HepG2 (cell line): ENCODE data around the gene HECTD1. TPM values are rescaled to one million over a fixed set of nuclear protein-coding genes. Genes with fewer than 3 reads are reported as not detected.

Source experiments
- ADNP ChIP-seq: sonication (generic); formaldehyde crosslinking; IDR thresholded peaks from 2 replicates; pipeline ENCODE4 v1.4.0; 2020; ENCODE audit warnings: missing genetic modification reagents
- FOSL1 ChIP-seq: sonication (generic); formaldehyde crosslinking; IDR thresholded peaks from 2 replicates; pipeline ENCODE4 v1.9.0; 2021; ENCODE audit warnings: missing genetic modification reagents, borderline replicate concordance
- GATAD2A ChIP-seq: IDR thresholded peaks from 2 replicates; pipeline ENCODE4 v1.6.1; 2016
- HNF1A ChIP-seq, 2 experiments: sonication (generic) in 1 of 2; formaldehyde crosslinking in 1 of 2; IDR thresholded peaks; 2 replicates each; pipeline versions ENCODE4 v1.4.0 to v1.6.1; 2016 to 2020; ENCODE audit warnings: borderline replicate concordance in 1 of 2, low read depth in 1 of 2, mild to moderate bottlenecking in 1 of 2, missing genetic modification reagents in 1 of 2
- NR2F1 ChIP-seq, 2 experiments: fragments of 450-650 bp in 1 of 2; formaldehyde crosslinking in 1 of 2; IDR thresholded peaks; 2 replicates each; pipeline versions ENCODE4 v1.5.0 to v1.6.1; 2016 to 2020; ENCODE audit warnings: mild to moderate bottlenecking in 1 of 2, missing compliant biosample characterization in 1 of 2, missing genetic modification reagents in 1 of 2, moderate library complexity in 1 of 2
- PRDM4 ChIP-seq: sonication (generic); formaldehyde crosslinking; IDR thresholded peaks from 2 replicates; pipeline ENCODE4 v1.9.0; 2021; ENCODE audit warnings: missing genetic modification reagents, borderline replicate concordance
- SP4 ChIP-seq: sonication (generic); formaldehyde crosslinking; IDR thresholded peaks from 2 replicates; pipeline ENCODE4 v1.8.1; 2023; ENCODE audit warnings: mild to moderate bottlenecking, missing genetic modification reagents
- ZNF354B ChIP-seq: sonication (generic); formaldehyde crosslinking; IDR thresholded peaks from 2 replicates; pipeline ENCODE4 v1.8.0; 2022; ENCODE audit warnings: mild to moderate bottlenecking, missing genetic modification reagents
- polyA plus RNA-seq, 8 experiments: library from polyadenylated mRNA; depleted of rRNA in 3 of 8; stranded (reverse) in 7 of 8; unstranded in 1 of 8; fragments of >200 nt; fragmentation: Illumina TruSeq in 4 of 8; extraction: Trizol in 4 of 8; gene quantifications; 2 replicates each; pipeline versions ENCODE4 v1.2.1 to v1.2.3, GENCODE V29; 2011 to 2016; ENCODE audit warnings: low read depth in 4 of 8, missing spikeins in 1 of 8, mixed read lengths in 1 of 8; ENCODE audit not compliant: insufficient read depth in 1 of 8
- total RNA-seq, 5 experiments: library from RNA; depleted of rRNA; stranded (reverse); fragments of >200 nt; fragmentation: Illumina TruSeq; extraction: Trizol; gene quantifications; 2 replicates each; pipeline ENCODE4 v1.2.3, GENCODE V29; 2016; ENCODE audit warnings: low read depth in 1 of 5
- TF ChIP-seq, protein P1 (sequence below): sonication (generic); formaldehyde crosslinking; IDR thresholded peaks from 2 replicates; pipeline ENCODE4 v1.4.0; 2020; ENCODE audit warnings: missing genetic modification reagents
- TF ChIP-seq, protein P2 (sequence below): sonication (generic); formaldehyde crosslinking; IDR thresholded peaks from 2 replicates; pipeline ENCODE4 v1.5.0; 2020; ENCODE audit warnings: missing genetic modification reagents
- TF ChIP-seq, protein P3 (sequence below): sonication (generic); formaldehyde crosslinking; IDR thresholded peaks from 2 replicates; pipeline ENCODE4 v1.4.0; 2020; ENCODE audit warnings: missing genetic modification reagents

The HECTD1 gene
- total and polyA plus RNA-seq, 2 of the 13 experiments (the other 11 are each of a cell fraction or from before 2014, with no cell fraction given) = 312 to 560 TPM

GRCh38 chr14:31251028-31251958 lies 43.7 kb upstream of the HECTD1 start (continued):
- TF ChIP-seq, protein P1, sequence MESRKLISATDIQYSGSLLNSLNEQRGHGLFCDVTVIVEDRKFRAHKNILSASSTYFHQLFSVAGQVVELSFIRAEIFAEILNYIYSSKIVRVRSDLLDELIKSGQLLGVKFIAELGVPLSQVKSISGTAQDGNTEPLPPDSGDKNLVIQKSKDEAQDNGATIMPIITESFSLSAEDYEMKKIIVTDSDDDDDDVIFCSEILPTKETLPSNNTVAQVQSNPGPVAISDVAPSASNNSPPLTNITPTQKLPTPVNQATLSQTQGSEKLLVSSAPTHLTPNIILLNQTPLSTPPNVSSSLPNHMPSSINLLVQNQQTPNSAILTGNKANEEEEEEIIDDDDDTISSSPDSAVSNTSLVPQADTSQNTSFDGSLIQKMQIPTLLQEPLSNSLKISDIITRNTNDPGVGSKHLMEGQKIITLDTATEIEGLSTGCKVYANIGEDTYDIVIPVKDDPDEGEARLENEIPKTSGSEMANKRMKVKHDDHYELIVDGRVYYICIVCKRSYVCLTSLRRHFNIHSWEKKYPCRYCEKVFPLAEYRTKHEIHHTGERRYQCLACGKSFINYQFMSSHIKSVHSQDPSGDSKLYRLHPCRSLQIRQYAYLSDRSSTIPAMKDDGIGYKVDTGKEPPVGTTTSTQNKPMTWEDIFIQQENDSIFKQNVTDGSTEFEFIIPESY = peak; percentile 16; the same call in 1 of the 2 replicates
- TF ChIP-seq, protein P2, sequence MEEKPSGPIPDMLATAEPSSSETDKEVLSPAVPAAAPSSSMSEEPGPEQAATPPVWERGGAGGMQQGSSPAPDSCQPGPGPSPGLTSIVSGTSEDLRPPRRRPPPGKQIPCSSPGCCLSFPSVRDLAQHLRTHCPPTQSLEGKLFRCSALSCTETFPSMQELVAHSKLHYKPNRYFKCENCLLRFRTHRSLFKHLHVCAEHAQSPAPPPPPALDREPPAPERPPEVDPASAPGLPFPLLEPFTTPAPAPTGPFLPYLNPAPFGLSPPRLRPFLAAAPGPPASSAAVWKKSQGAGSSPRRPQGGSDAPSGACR (CRISPR knock-in tag) = peak; percentile 15
- no peak for TF ChIP-seq PRDM4
- TF ChIP-seq, protein P3, sequence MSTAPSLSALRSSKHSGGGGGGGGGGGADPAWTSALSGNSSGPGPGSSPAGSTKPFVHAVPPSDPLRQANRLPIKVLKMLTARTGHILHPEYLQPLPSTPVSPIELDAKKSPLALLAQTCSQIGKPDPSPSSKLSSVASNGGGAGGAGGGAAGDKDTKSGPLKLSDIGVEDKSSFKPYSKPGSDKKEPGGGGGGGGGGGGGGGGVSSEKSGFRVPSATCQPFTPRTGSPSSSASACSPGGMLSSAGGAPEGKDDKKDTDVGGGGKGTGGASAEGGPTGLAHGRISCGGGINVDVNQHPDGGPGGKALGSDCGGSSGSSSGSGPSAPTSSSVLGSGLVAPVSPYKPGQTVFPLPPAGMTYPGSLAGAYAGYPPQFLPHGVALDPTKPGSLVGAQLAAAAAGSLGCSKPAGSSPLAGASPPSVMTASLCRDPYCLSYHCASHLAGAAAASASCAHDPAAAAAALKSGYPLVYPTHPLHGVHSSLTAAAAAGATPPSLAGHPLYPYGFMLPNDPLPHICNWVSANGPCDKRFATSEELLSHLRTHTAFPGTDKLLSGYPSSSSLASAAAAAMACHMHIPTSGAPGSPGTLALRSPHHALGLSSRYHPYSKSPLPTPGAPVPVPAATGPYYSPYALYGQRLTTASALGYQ (CRISPR knock-in tag) = no peak
- TF ChIP-seq SP4 (CRISPR knock-in tag) = 0 out of 2 replicates have a peak, but pooled peaks have one; percentile 25
- no peak for TF ChIP-seq ZNF354B (CRISPR knock-in tag)
- TF ChIP-seq NR2F1 (CRISPR knock-in tag; IDR thresholded peaks at IDR 0.05) = peak in 1 of 2 experiments; percentile 94; a peak in 2 of 4 replicates
- peak; percentile 94 for TF ChIP-seq ADNP (CRISPR knock-in tag)
- TF ChIP-seq HNF1A (IDR thresholded peaks at IDR 0.05; ENCODE audit: low read depth) = peak; percentile 82
- peak; percentile 95 for TF ChIP-seq HNF1A (CRISPR knock-in tag; IDR thresholded peaks at IDR 0.05; ENCODE audit: borderline replicate concordance)
- no peak for TF ChIP-seq FOSL1 (CRISPR knock-in tag)
- peak; percentile 59; the same call in 1 of the 2 replicates for TF ChIP-seq GATAD2A (CRISPR knock-in tag)
